Germinal center (tissue), 1 donor: ENCODE results near the gene GHRH.

Experiments used
- DNase-seq: peaks from one replicate; pipeline ENCODE4 v3.0.0; 2012; ENCODE audit warnings: mixed read lengths, low spot score

GHRH gene

DNA sequence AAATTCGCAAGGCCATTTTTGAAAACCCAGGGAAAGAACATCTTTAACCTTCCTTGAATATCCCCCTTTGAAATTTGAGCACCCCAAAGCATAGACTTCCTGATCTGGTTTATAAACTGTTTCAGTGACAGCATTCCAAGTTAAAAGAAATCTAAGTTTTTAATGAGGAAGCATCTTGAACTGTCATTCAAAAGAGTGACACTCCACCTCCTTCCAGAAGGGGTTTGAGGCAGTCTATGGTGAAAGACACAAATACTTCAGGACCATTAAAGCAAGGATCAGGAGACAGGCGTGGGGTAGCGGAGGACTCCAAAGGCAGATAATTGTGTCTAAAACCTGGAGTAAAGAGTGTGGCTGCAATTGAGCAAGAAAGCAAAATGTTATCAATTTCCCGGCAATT lies 691 bp downstream of the GHRH start:
- DNase-seq, result no peak

DNA sequence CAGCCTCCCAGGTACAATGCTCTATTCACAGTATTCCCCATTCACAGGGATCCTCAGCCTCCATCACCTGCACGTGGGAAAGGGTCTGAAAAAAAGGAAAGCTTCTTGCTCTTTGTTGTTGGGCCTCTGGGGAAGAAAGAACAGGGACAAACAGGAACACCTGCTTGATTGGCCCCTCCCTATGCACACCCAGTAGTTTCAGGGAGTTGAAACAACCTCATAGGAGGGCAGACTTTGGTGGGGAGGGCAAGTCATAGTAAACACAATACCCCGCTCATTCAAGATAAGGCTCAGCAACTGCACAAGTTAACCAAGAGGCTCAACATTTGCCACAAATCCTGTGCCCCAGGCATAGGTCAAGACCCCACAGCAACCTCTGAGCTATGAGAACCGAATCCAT lies 1.7 kb downstream of the GHRH start:
- DNase-seq, result no peak

DNA sequence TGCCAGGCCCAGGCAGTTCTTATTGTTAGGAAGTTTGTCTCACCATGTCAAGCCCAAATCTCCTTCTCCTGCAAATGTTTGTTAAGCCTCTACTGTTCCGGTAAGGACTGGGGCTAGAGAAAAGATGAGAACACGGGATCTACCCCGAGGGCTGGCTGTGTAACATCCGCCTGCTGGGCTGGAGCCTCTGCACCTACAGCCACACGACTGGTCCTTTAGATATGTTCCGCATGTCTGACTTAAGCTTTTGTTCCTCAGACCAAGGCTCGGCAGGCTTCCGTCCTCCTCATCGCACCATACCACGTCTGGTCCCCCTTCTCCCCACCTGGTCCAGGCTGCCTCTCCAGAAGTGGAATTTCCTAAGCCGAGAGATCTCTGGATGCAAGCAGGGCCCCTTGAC lies 2.6 kb downstream of the GHRH start:
- DNase-seq, result no peak

DNA sequence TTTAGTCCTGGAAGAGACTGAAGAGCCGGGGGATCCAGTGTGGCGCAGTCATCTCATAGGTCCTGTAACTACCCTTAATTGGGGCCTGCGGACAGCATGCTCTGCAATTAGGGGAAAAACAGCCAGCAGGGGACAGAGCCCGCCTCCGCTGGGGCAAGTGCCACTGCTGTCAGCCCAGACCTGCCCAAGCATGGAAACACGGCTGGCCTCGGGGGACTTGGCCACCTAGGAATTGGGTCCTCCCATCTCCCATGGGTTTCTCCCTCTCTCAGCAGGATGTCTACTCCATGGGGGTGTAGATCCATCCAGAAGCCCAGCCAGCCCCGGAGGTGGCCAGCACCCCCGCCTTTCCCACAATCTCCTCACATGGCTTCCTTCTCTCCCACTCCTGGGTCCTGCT lies 3.6 kb downstream of the GHRH start:
- DNase-seq, result no peak

DNA sequence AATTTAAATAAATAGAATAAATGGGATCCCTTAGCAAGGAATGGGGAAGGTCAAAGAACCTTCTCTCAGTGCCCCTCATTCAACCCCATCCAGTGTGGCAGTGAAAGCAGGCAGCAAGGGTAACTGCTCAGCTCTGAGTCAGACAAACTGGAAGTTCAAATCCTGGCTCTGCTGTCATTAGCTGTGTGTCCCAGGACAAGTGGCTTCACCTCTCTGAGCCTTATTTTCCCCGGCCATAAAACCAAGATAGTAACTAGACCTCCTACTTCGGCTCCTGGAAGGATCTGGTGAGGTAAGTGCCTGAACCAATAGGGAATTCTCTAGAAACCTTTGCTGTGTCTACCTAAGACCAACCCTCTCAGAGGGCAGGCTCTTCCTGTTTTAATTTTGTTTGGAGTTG lies 4.1 kb downstream of the GHRH start:
- DNase-seq, result no peak

DNA sequence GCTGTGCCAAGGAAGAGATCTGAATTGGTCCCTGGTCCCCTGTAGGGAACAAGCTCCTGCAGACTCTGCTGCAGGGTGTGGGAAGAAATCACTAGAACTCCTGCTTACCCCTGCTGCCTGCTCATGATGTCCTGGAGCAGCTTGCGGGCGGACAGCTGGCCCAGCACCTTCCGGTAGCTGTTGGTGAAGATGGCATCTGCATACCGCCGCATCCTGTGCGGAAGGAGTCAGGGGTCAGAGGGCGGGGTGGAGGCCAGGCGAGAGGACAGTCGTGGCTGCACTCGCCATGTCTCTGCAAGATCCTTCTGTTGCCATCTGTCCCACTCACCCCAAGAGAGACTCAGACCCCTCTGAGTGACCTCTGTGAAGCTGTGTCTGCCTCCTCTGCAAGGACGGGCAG lies 5.3 kb downstream of the GHRH start:
- no peak for DNase-seq

DNA sequence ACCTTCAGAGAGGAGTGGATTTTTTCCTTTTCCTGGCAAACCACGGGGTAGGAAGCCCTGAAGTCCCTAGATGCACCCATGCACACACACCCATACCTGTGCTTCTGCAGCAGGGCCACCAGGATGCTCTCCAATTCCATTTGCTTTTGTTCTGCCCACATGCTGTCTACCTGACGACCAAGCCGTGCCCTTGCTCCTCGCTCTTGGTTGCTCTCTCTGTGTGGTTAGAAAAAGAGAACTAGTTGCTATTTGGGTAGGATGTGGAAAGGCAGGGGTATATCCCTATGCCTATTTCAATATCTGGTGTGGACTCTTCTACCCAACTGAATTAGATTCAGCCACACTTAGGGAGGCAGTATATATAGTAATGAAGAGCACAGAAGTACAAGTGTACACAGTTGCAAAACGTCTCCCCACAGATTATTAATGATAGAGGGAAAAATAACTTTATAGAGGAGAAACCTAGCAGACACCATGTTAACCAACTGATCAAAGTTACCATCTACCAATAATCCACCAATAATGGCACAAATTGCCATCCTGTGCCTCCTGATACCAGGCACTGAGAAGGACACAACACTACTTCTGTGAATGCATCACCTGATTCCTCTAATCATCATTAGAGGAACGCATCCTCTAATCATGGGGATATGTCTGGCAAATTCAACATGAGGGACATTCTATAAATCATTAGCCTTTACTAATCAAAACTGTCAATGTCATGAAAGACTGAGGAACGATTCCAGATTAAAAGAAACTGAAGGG lies 7.3 kb downstream of the GHRH start:
- no peak for DNase-seq

DNA sequence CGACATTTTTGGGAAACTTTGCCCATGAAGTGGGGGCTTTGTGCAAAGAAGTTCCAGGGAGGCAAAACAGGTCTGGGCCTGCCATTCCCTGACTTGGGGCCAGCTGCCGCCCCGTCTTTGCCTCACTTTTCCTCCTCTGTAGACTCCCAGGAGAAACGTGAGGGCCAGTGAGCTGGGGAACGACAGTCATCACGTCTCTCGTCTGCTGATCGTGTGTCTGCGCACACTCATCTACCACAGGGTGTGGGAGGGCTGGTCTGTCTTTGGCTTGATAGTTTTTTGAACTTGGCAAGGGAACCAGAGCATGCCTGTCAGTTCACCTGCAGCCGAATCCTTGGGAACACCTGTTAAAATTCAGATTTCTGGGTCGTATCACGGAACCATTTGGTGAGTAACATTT lies 8.5 kb downstream of the GHRH start:
- no peak for DNase-seq

DNA sequence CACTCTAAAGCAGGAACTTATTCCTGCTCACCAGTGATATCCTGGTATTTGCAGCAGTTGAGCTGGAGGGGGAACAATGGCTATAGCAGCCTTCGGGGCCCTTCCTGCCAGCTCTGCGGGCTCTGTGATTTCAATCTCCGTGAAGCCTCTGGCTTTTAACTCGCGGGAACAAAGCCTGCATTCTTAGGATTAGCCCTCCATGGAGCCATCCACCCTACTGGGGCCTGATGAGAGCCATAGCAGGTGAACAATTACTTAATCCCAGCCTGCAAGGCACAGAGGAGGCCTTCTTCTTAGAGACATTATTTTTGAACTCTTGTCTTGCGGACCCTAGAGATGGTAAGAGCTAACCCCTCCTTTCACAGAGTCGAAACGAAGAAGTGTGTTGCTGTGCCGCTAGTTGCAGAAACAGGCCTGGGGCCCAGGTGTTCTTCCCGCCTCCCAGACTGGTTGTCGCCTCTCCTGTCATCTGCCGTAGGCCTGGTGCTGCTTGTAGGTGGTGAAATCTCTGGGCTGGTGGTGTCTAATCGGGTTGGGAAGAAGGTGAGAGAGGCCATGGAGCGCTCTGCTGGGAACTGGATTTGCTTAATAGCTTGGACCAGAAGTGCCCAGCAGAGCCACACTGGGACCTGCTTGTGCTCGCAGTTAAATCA lies 9.7 kb downstream of the GHRH start:
- DNase-seq, result no peak

DNA sequence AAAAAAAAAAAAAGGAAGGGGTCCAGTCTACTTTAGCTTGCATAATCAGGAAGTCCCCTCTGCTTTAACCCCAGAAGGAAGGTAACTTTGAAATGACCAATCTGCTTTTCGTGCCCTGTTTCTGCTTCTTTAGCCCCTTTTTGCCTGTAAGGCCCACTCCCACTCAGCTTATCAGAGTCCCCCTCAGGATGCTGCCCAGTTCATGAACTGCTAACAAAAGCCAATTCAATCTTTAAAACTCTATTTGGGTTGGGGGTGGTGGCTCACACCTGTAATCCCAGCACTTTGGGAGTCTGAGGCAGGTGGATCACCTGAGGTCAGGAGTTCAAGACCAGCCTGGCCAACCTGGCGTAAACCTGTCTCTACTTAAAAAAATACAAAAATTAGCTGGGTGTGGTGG lies 12.3 kb downstream of the GHRH start:
- DNase-seq, result no peak

DNA sequence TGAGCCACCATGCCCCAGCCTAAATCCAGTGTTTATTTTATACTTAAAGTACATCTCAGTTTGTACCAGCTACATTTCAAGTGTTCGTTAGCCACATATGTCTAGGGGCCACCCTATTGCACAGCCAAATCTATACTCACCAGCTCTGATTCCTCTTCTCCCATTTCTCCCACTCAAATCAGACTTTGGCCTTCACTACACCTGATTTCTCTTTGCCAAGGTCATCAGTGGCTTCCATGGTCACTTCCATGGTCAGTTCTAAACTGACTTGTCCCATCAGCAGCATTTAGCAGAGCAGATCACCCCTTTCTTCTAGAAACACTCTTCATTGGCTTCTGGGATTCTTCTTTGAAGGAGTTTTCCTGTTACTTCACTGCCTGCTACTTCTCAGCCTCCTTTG lies 14.1 kb downstream of the GHRH start:
- DNase-seq, result no peak

DNA sequence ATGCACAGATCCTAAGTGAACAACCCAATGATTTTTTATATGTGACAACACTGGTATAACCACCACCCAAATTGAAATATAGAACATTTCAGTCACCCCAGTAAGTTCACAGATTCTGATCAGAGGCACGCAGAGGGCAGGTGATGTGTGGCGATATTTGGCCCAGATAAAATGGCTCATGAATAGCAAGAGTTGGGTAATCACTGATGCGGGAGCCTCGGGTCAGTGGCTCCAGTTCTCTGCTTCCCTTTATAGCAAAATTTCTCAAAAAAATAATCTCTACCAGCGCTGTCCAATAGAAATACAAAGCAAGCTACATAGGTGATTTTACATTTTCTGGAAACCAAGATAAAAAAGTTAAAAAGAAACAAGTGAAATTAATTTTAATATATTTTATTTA lies 14.9 kb downstream of the GHRH start:
- DNase-seq, result no peak

DNA sequence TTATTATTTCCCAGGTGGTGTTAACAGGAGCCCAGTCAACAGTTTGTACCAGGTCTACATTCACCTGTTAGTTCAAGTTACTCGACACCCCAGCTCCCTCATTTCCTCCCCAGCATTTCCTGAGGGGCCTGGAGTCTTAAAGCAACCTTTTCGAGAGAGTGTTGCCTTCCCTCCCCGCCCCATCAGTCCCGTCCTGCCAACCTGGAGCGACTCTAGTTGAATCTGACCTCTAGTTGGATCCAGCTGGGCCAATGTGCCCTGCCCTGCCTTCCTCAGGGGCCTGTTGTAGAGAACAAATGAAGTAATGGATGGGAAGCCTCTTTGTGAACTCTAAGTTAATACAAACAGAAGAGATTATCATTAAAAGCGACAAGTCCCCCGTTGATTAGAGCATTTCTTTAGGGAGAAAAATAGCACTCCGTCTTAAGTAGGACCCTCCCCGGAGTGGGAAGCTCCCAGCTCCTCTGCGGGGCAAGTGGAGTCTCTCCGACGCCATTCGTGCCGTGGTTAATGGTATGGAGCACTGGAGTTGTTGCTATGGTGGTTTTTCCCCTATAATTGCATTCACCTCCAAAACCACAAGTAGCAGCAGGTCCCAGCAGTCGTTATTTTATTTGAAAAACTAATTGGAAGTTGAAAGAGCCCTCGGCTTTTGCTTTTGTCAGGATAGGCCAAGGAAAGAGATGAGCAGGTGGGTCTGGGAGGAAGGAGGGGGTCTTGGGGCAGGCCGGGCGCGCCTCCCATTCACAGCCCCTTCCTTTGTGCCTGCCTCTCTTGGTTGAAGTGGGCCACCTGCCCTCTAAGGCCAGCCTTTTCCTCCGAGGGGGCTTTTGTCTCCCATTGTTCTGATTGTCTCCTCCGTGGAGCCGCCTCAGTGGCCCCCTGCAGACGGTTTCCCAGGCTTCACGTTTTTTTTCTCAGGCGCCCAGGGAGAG lies 16.1 kb downstream of the GHRH start:
- no peak for DNase-seq

DNA sequence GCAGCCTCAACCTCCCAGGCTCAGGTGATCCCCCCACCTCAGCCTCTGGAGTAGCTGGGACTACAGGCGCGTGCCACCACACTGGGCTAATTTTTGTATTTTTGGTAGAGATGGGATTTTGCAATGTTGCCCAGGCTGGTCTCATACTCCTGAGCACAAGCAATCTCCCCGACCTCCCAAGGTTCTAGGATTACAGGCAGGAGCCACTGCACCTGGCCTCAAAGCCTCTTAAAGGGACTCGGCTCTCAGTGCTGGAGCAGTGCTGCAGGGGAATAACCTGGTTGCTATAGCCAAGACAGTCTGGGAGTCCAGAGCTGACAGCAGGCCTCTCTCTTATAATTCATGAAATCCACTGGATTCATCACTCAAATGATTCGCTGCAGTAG lies 17.0 kb downstream of the GHRH start:
- no peak for DNase-seq

DNA sequence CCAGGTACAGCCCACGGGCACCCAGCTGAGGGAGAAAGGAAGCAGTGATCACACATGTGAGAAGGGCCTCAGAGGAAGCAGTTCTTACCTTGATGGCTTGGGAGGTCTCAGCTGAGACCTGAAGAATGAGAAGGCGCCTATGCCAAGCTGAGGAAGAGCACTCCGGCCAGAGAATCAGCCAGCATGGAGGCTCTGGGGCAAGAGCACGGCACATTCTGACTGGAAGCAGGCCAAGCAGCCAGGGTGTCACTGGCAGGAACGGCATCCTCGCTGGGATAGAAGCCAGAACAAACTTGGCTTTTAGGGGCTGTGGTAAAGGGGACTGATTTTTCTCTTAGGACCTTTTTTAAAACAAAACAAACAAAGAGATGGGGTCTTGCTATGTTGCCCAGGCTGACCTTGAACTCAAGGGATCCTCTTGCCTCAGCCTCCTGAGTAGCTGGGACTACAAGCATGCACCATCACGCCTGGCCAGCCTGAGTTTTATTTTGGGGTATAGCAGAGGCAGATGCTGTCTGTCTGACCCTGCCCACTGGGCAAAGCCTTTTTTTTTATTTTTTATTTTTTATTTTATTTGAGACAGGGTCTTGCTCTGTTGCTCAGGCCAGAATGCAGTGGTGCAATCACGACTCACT lies 17.6 kb downstream of the GHRH start:
- no peak for DNase-seq

DNA sequence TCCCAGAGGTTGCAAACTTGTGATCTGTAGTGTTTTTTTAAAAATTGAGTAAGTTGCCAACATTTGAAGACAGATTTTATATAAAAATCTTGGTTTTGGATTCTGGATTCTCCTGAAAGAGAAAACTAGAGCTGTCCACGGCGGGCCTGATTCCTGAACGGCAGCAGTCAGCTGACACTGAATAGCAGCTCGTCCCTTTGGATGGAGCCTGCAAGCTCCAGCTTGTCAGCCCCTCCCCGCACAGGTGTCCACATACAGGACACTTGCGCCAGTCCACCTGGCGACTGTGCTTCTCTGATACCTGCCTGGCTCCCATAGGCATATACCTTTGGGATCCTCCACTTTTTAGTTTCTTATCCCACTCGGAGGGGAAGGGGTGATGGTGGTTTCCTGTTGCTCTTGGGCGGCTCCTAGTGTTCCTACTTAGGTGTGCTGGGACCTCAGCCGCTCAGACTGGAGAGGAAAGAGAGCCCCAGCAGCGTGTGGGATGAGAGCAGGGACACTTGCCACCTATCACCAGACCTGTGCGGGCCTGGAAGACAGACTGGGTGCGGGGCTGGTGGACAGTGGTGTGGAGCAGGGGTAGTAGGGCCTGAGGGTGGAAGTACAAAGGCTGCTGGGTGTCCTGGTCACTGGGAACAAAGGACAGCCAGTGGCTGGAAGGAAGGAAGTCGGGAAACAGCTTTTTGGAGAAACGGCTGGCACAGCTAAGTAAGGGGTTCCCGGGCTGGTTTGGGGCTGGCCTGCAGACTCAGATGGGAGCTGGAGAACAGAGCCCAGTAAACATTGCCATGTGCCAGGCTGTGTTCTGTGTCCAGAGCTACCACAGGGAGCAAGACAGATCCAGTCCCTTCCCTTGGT lies 18.3 kb downstream of the GHRH start:
- DNase-seq, result no peak

DNA sequence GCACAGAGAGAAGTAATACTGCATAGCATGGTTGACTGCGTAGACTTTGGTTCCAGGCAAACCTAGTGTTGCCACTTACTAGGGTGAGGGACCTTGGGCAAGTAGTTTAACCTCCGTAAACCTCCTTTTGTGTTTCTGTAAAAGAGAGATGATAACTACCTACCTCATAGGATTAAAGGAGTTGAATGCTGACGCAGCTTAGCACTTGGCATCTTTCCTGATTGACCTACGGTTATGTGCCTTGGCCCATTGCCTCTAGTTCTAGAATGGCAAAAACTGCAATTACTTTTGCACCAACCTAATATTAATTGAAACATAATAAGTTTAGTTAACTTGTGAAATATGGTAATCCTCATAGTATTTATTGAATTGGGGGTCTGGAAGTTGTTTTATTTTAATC lies 19.1 kb downstream of the GHRH start:
- no peak for DNase-seq

DNA sequence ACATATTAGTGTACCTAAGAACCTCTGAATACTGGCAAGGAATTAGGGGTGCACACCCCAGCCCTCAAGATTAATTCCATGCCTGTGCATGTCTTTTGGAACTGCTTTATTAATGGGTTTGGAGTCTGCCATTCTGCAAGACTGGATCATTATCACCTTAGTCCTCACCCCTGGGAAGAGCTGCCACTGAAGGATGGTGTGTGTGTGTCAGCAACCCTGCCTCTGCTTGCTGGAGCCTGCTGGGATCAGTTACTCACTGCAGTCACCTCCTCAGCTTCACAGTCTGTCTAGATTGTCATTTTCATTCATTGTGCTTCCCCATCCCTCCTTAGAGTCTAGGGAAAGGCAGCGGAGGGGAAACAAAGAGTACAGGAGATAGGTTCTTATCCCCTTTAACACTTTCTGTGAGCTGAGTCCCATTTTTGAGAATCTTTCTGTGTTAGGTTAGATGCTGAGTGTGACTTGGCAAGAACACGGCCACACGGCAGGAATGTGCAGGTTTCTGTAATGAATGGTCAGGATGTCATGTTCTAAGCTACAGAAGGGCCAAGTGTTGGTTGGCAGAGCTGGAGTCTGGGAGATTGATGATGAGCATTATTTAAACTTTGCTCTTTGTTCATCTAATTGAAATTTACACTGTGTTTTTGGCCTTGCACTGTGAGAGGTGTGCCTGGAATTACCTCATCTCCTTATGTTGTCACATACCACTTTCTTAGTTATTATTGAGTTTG lies 21.1 kb downstream of the GHRH start:
- DNase-seq, result no peak

DNA sequence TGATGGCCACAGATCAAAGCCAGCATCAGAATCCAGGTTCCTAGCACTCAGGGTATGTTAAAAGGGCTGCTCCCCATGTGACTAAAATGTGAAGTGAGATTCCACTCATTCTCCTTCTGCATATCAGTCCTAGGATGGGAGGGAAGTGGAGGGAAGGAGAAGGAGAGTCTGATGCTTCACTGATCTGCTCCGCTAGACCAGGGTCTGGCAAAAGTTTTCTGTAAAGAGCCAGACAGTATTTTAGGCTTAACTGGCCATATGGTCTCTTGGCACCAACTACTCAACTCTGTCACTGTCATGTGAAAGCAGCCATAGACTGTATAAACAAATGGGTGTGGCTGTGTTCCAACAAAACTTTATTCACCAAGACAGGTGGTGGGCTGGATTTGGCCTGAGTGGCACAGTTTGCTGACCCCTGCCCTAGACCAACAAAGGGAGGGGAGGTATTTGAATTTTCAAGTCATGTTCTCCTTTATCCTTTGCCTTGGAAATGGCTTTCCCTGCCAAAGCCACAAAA lies 22.6 kb downstream of the GHRH start:
- DNase-seq, result no peak

DNA sequence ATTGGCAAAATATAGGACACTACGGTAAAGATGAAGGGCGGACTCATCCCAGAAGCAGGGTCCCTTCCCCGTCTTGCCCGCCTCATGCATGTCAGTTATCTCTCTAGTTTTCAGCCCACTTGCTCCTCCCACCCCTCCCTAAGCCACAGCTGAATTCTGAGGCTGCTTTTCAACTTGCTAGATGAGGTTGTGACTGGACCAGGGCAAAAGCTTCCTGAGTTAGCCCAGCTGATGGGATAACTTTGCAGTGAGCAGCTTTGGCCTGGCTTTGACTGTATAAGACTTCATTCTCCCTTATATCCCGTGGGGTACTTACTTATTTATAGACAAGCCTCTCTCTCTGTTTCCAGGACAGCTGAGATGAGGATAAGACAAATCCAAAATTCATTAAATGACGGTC lies 23.2 kb downstream of the GHRH start:
- no peak for DNase-seq

DNA sequence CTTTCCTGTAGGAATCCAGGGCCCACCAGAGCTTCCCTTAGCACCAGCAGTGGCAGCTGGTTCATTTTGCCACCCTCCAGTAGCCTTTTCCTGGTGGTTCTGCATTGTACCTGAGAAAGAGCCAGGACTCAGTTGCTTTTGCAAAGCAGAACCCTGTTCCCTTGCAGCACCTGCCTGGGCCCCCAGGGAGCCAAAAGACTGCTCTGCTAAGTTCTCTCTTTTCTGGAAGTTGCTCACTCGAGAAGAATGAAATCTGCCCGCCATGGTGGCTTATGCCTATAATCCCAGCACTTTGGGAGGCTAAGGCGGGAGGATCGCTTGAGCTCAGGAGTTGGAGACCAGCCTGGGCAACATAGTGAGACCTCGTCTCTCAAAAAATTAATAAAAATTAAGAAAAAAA lies 24.0 kb downstream of the GHRH start:
- no peak for DNase-seq
